ENCODE measurements around the gene HELLS. TPM values are rescaled to one million over a fixed set of nuclear protein-coding genes. Genes with fewer than 3 reads are reported as not detected.

HELLS gene
- total and polyA plus RNA-seq, 2 of the 8 experiments (the other 6 are each of a cell fraction or from before 2014, with no cell fraction given), result 147 to 371 TPM

GRCh38 chr10:94602729-94603515, 57.3 kb downstream of the HELLS start:
- Histone ChIP-seq H2BK120ac (replicated peaks; ENCODE audit: low read depth, low read length) (no peak overlapping the region), H2AK5ac (ENCODE audit: low read depth, low read length) (no peak overlapping the region), H4K5ac (ENCODE audit: insufficient read length, low read depth, low read length) (no peak overlapping the region), H4K20me1 (replicated peaks in 1 of 2; ENCODE audit: control insufficient read depth in 1 of 2, insufficient read depth in 2 of 2, low read length in 2 of 2) (peaks cover 0 to 4% of the 10 kb centered on the region in 2 experiments), H2BK5ac (ENCODE audit: low read depth, low read length) (no peak overlapping the region), H3K23me2 (ENCODE audit: low read depth, low read length) (no peaks in the 10 kb centered on the region), H3K56ac (replicated peaks; ENCODE audit: insufficient read length, low read depth, low read length) (no peak overlapping the region), H2BK20ac (ENCODE audit: low read length) (no peak overlapping the region), H3K23ac (ENCODE audit: insufficient read length) (no peak overlapping the region), H3K36me3 (ENCODE audit: control insufficient read depth in 2 of 4, insufficient read depth in 4 of 4, low read length in 3 of 4) (peaks cover 27 to 95% (median 57%) of the 10 kb centered on the region in 4 experiments), H3K4me3 (ENCODE audit: extremely low read depth in 1 of 4, insufficient read depth in 2 of 4, low read depth in 3 of 4, low read length in 4 of 4) (no peak overlapping the region), H3K4me1 (replicated peaks in 1 of 4; ENCODE audit: control insufficient read depth in 3 of 4, insufficient read depth in 4 of 4, low read length in 3 of 4) (no peaks in the 10 kb centered on the region), H4K8ac (ENCODE audit: extremely low read depth, insufficient read depth, low read length) (no peak overlapping the region), H2AFZ (ENCODE audit: low read length) (no peak overlapping the region), H3K4ac (replicated peaks; ENCODE audit: insufficient read length, low read depth, low read length) (no peak overlapping the region), H2BK12ac (ENCODE audit: low read depth, low read length) (no peak overlapping the region), H3K27me3 (replicated peaks in 1 of 4; ENCODE audit: control insufficient read depth in 3 of 4, extremely low read depth in 1 of 4, insufficient read depth in 3 of 4, low read length in 3 of 4) (no peaks in the 10 kb centered on the region), H2BK15ac (ENCODE audit: low read length) (no peak overlapping the region), H3K18ac (ENCODE audit: extremely low read depth, low read length) (no peak overlapping the region), H3K79me2 (ENCODE audit: control insufficient read depth in 1 of 2, insufficient read depth in 2 of 2, low read length in 2 of 2) (no peaks in the 10 kb centered on the region), H3K79me1 (ENCODE audit: low read depth, low read length) (no peaks in the 10 kb centered on the region), H3K4me2 (ENCODE audit: insufficient read depth in 1 of 2, low read depth in 2 of 2, low read length in 2 of 2) (no peak overlapping the region), H3K27ac (ENCODE audit: low read depth, low read length) (no peak overlapping the region), H3K9me3 (ENCODE audit: insufficient read depth in 2 of 2, low read depth in 1 of 2, low read length in 1 of 2) (no peaks in the 10 kb centered on the region), H3K9ac (replicated peaks in 1 of 4; ENCODE audit: extremely low read depth in 1 of 4, low read depth in 3 of 4, low read length in 3 of 4) (no peak overlapping the region), H4K91ac (replicated peaks; ENCODE audit: insufficient read length, low read length) (no peak overlapping the region), H3K14ac (ENCODE audit: insufficient read length) (no peak overlapping the region)
- 94% methylated on average over 8 of the region's 8 CpGs; no CpG with 5 or more reads in 1 of the 2 experiments for WGBS, 2 experiments (ENCODE audit: extremely low coverage in 1 of 2, insufficient coverage in 1 of 2, insufficient read length in 1 of 2, insufficient replicate concordance in 2 of 2, low coverage in 1 of 2, low lambda C conversion rate in 2 of 2, missing lambda C conversion rate in 1 of 2)
- no peak for FAIRE-seq
- POLR2A ChIA-PET (ENCODE audit: partially characterized antibody), result interaction anchor here (1.0 kb wide), 1 partner anchor 11 kb away, joined by 5 read pairs; no protein-coding TSS in a partner anchor
- CTCF ChIA-PET (ENCODE audit: partially characterized antibody), result no interaction called here
- DNase-seq (ENCODE audit: low read depth in 1 of 2, low spot score in 2 of 2), result no peak
- TF ChIP-seq EGR1 (IDR thresholded peaks at IDR 0.05; ENCODE audit: borderline replicate concordance, low read depth, low read length) (no peak), SP1 (IDR thresholded peaks at IDR 0.05; ENCODE audit: low read depth, low read length) (no peak), HDAC2 (IDR thresholded peaks at IDR 0.05; ENCODE audit: borderline replicate concordance in 1 of 2, low read depth in 2 of 2, low read length in 2 of 2) (no peak), SIN3A (conservative IDR thresholded peaks at IDR 0.05 in 1 of 2, IDR thresholded peaks at IDR 0.05 in 1 of 2; ENCODE audit: low read depth in 1 of 2, low read length in 2 of 2) (no peak), CBX5 (IDR thresholded peaks at IDR 0.05; ENCODE audit: low read depth, low read length) (no peak), SUZ12 (IDR thresholded peaks at IDR 0.05; ENCODE audit: low read length) (no peak), JUN (IDR thresholded peaks at IDR 0.05; ENCODE audit: low read depth, low read length) (no peak), USF2 (IDR thresholded peaks at IDR 0.05; ENCODE audit: low read length) (no peak), SAP30 (IDR thresholded peaks at IDR 0.05; ENCODE audit: insufficient read depth, insufficient replicate concordance, low read length) (no peak), YY1 (IDR thresholded peaks at IDR 0.05; ENCODE audit: low read depth, low read length) (no peak), SIX5 (IDR thresholded peaks at IDR 0.05; ENCODE audit: low read depth, low read length) (no peak)

Measured in H1 (cell line).